ENCODE data around the gene MYO3B.

GRCh38 chr2:170340693-170341068 lies 162.7 kb downstream of the MYO3B start:
- TF ChIP-seq CTCF (IDR thresholded peaks at IDR 0.05) = no peak
- TF ChIP-seq POLR2A (IDR thresholded peaks at IDR 0.05) = no peak

Measured in uterus (tissue), 2 donors.